NCI-H2227 (cell line): Measurements from ENCODE around the gene NKAPL.
"Not testable (repeated sequence)": the region's sequence is repeated elsewhere in the genome, so short reads cannot be mapped to it uniquely, and the experiment has no call there.

Experiments
- DNase-seq: peaks from one replicate; lab custom pipeline; 2025; ENCODE audit not compliant: unreplicated experiment; lab: John Stamatoyannopoulos, UW

NKAPL gene

DNA sequence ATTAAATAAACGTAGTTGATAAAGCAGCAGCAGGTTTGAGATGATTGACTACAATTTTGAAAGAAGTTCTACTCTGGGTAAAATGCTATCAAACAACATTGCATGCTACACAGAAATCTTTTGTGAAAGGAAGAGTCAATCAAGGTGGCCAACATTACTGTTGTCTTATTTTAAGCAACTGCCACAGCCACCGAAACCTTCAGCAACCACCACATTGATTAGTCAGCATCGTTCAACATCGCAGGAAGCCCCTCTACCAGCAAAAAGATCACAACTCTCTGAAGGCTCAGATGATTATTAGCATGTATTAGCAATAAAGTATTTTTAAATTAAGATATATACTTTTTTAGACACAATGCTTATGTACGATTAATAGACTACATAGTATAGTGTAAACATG lies 36.2 kb downstream of the NKAPL start:
- no peak for DNase-seq

DNA sequence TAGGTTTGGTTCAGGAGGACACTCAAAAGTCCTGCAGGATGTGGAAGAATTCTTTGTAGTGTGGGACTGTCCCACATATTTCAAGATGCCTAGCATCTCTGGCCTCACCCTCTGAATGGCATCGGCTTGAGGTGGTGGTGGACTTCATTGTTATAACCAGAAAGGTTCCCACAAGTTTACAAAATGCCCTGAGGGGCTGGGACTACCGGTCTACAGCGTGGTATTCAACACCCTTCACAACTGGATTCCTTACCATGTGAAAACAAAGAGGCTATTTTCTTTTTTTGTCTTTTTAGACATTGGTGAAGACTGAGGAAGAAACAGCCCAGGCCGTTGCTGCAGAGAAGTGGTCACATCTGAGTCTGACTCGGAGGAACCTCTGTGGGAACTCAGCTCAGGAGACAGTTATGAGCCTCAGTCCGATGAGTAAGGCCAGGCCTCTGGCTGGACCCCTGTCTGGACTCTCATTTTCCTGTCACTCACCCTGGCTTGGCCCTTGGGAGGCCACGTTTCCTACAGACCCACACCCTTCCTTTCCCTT lies 37.5 kb downstream of the NKAPL start:
- no peak for DNase-seq

DNA sequence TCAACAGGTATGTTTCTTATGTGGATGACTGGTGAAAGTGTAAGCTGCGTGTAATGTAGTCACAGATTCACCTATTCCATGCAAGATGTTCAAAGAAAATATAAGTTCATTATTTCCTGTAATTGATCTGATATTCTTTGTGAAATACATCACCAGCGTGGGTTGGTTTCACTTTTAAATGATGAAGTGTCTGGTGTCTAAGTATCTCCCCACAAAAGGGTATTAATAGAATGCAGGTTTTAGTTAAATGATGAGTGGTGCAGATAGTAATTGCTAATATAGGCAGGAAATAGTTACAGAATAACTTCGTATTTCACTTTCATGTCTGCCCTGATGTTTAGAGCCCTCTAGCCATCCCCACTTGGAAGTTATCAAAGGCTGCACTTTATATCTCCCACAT lies 44.5 kb downstream of the NKAPL start:
- no peak for DNase-seq

DNA sequence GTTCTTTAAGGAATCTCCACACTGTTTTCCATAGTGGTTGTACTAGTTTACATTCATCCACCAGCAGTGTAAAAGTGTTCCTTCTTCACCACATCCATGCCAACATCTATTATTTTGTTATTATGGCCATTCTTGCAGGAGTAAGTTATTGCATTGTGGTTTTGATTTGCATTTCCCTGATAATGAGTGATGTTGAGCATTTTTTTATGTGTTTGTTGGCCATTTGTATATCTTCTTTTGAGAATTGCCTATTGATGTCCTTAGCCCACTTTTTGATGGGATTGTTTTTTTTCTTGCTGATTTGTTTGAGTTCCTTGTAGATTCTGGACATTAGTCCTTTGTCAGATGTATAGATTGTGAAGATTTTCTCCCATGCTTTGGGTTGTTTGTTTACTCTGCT lies 47.3 kb downstream of the NKAPL start:
- DNase-seq, result not testable (repeated sequence)
